ENCODE results near the gene LEF1.

The LEF1 gene

GRCh38 chr4:108109111-108109510 lies 59.6 kb downstream of the LEF1 start:
- FAIRE-seq: no peak

GRCh38 chr4:108107729-108108382 lies 60.9 kb downstream of the LEF1 start:
- no peak for FAIRE-seq

DNA sequence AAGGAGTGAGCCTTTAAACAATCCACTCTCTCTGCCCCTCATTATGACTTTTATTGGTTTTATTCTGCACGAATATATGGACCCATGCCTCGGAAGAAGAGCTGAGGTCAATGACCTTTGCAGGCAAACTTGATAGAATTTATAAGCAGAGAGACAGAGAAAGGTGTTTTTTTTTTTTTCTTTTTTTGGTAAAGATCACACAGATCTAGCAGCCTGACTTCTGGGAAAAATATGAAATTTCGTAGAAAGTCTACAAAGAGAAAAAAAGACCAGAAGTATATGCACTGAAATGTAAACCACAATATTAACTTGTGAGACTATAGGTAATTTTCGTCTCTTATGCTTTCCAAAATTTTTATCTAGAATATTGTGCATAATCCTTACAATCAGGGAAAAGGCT lies 61.6 kb downstream of the LEF1 start:
- no peak for FAIRE-seq

DNA sequence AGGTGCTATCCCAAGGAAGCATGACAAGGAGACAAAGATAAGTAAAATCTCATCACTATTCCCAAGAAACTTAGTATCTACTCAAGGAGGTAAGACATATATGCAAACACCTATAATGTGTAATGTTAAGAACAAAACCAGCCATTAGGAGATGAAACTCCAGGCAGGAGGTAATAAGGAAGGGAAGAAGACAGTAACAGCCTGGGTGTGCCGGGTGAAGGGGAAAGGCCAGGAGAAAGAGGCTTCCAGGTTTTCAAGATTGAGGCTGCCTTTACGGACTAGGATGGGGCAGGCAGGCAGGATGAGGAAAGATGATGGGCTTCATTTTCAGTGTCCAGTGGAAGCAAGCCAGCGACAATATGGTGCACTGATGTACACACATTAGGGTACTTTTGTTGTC lies 62.5 kb downstream of the LEF1 start:
- no peak for FAIRE-seq

- FAIRE-seq: no peak
Observed at GRCh38 chr4:108103099-108103862, 65.5 kb downstream of the LEF1 start.

GRCh38 chr4:108100827-108101226 lies 67.9 kb downstream of the LEF1 start:
- FAIRE-seq: no peak

DNA sequence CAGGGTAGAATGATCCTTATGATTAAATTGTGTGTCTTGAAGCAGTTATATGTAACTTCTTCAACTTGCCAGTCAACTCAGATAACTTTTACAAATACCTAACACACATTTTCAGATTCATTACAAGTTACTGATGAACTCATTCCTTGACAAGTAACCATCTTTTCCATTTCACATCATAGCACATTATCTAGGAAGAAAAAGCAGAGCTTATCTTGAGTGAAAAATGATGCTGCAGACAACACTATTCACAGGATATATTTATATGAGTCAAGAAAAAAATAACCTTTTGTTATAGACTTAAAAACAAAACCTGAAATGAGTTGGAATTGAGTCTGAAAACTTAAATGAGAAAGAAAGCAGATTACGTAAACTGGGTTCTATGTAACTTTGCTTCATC lies 68.9 kb downstream of the LEF1 start:
- FAIRE-seq: no peak

GRCh38 chr4:108097990-108098553 lies 70.7 kb downstream of the LEF1 start:
- FAIRE-seq: no peak

DNA sequence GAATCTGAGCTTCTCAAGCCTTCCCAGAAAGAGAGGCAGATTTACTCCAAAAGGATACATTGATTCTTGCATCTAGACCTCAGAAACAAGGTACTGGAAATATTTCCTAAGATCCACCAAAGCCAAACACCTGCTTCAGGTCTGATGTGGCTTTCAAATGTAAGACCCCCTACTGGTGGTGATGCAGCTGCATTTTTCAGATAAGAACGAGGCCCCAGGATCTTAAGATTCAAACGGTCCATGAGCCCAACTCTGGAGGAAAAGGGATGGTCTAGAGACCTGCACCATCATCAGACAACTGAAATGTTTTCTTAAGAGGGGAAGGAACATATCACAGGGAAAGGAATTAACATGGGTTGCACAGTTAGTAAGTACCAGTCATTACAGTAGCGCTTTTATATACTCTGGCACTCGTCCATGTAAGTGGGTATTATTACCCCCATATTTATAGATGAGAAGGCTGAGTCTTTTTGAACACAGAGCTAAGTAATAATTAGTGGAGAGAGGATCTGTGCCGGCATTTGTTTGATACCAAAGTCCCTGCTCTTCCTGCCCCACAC lies 73.7 kb downstream of the LEF1 start:
- FAIRE-seq: no peak

DNA sequence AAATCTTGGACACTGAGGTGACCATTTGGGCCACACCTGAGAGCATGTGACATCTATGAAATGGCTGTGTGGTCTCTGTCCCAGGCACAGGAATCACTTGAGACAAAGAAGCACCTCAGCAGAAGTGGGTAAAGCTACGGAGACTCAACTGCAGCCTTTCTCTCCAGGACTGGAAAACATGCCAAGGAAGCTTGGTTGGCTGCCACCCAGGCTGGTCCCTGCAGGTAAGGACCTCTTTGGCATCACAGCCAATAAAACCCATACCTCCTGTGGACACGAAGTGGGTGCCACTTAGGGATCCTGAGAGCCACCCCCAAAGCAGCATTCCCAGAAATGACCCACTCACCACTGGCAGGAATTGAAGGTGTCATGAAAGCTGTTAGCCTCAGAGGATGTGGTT lies 74.6 kb downstream of the LEF1 start:
- FAIRE-seq: no peak

- no peak for FAIRE-seq
Observed at GRCh38 chr4:108092288-108092687, 76.4 kb downstream of the LEF1 start.

- FAIRE-seq: no peak
Observed at GRCh38 chr4:108087293-108087967, 81.3 kb downstream of the LEF1 start.

DNA sequence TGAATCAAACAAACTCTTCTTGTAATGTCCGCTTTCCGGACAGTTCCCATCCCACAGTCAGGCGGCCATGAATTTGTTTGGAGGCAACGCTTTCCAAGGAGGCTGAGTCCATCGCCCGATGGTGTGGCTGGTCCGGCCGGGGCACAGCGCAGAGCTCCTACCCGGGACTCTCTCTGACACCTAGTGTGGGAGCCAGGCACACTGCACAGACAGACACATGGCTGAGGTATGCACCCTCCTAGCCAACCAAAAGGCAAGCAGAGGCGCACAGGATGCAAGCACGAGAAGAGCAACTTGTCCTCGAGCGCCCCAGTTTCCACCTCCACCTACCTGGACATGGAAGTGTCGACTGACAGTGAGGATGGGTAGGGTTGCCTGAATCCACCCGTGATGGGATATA lies 87.5 kb downstream of the LEF1 start:
- FAIRE-seq: no peak

DNA sequence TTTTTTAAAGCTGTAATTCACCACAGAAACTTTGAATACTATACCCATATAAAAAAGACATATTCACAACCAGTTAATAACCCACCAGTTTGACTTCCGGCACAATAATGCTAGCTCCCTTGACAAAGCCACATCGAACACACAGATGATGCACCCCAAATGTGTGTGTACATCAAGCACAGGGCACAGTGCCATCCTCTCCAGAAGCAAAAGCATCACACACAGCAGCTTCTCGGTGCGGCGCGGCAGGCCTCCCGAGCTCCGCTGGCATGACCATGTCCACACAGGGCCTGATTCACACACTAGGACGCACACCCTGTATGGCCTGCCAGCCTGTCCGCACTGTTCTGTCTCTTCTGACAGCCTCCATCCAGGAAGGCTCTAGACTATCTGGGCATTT lies 88.0 kb downstream of the LEF1 start:
- no peak for FAIRE-seq

- no peak for FAIRE-seq
Observed at GRCh38 chr4:108078024-108078733, 90.6 kb downstream of the LEF1 start.

- no peak for FAIRE-seq
Observed at GRCh38 chr4:108072300-108072699, 96.4 kb downstream of the LEF1 start.

DNA sequence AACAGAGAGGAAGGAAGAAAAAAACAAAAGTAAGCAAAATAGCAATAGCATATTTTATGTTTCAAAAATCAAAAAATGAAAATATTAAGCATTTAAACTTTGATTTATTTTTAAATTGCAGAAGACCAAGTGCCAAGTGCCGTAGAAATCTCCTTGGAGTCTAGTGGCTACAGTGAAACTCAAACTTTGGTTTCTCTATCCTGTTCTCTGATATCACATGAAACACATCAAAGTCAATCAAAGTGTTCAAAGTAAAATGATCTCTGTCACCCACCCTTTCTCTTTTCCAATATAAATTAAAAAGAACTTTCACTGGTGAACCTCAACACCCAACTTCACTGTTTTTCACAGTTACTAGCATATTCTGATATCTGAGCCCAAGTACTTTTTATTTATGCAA lies 98.0 kb downstream of the LEF1 start:
- FAIRE-seq: no peak

- FAIRE-seq: no peak
Observed at GRCh38 chr4:108068442-108068841, 100.3 kb downstream of the LEF1 start.

DNA sequence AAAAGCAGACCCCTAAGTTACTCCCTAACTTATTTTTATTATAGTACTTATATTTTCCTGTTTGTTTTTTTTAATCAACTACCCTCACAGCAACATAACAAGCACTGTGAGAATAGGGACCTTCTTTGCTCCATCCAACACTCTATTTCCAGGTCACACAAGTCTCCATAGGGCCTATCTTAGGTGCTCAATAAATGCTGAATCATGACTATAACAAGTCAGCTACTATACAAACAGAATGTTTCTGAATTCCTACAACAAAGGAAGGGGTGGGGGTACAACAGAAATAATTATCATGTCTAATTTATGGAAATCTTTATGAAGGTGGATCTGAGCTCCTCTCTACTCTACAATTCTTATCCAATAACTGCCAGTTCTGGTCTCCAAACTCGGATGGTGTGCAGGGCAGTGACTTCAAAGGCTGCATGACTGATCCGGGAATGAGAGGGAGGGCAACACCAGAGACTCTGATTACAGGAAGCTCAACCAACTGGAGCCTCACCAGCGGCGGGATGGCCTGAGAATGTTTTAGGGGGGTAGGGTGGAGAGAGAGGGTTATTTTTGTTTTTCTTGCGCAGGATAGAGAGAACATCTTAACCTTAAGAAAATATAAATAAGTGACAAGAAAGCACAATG lies 107.9 kb downstream of the LEF1 start:
- no peak for FAIRE-seq

GRCh38 chr4:108060164-108060563 lies 108.6 kb downstream of the LEF1 start:
- FAIRE-seq: no peak

DNA sequence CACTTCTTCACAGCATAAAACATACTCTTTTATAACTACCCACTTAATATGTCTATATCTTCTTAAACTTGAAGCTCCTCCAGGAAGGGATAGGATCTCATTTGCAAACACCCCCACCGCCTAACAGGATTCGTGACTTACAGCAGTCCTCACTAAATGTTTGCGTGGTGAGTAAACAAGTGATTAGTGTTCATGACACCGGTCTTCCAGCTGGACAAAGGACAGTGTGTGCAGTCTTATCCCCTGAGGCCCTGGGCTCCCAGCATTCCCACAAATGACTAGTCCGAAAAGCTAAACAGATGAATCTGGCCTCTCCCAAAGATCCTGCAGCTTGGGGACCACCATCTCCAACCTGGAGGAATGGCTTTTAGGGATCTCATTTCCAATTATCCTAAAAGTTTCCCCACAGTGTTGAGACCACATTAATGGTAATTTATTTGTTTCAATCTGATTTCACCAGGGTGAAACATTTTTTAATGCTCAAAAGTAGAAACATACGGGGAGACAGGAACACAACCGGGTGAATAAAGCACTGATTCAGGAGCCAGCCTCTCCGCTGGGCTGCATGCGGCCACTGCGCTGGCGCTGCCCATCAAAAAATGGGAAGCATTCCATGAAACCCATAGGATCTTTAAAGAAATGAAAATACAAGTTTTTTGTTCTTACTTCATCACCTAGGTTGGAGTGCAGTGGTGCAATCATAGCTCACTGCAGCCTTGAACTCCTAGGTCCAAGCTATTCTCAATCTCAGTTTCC lies 109.9 kb downstream of the LEF1 start:
- no peak for FAIRE-seq

Measured in endometrium (tissue), 2 donors.